ENCODE results near the gene CFAP97D1.

Gene CFAP97D1

DNA sequence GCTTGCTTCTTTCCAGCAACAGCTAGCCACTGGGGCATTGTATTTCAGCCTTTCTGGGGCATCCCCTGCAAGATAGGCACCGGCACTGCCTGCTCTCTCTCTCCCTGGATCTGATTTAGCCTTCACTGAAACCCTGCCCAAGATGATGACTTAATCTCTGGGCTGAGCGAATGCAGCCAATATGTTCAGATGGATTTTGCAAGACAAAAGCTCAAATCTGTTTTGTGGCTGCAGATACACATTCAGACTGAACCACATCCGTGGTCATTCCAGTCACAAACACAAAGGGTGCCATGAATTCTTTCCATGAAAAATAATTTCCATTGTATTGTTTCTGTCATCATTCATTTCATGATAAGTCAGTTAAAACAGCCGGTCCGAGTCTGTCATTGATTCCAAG is 45.9 kb upstream of the CFAP97D1 start:
- TF ChIP-seq ZBTB8A (tag by site-specific recombination; IDR thresholded peaks at IDR 0.05) (no peak), IKZF3 (tag by site-specific recombination; IDR thresholded peaks at IDR 0.05) (no peak), ZNF19 (tag by site-specific recombination; IDR thresholded peaks at IDR 0.05; ENCODE audit: low read depth) (no peak)
- TF ChIP-seq, protein P1, sequence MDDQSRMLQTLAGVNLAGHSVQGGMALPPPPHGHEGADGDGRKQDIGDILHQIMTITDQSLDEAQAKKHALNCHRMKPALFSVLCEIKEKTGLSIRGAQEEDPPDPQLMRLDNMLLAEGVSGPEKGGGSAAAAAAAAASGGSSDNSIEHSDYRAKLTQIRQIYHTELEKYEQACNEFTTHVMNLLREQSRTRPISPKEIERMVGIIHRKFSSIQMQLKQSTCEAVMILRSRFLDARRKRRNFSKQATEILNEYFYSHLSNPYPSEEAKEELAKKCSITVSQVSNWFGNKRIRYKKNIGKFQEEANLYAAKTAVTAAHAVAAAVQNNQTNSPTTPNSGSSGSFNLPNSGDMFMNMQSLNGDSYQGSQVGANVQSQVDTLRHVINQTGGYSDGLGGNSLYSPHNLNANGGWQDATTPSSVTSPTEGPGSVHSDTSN (CRISPR knock-in tag; IDR thresholded peaks at IDR 0.05) = no peak
- TF ChIP-seq, protein P2, sequence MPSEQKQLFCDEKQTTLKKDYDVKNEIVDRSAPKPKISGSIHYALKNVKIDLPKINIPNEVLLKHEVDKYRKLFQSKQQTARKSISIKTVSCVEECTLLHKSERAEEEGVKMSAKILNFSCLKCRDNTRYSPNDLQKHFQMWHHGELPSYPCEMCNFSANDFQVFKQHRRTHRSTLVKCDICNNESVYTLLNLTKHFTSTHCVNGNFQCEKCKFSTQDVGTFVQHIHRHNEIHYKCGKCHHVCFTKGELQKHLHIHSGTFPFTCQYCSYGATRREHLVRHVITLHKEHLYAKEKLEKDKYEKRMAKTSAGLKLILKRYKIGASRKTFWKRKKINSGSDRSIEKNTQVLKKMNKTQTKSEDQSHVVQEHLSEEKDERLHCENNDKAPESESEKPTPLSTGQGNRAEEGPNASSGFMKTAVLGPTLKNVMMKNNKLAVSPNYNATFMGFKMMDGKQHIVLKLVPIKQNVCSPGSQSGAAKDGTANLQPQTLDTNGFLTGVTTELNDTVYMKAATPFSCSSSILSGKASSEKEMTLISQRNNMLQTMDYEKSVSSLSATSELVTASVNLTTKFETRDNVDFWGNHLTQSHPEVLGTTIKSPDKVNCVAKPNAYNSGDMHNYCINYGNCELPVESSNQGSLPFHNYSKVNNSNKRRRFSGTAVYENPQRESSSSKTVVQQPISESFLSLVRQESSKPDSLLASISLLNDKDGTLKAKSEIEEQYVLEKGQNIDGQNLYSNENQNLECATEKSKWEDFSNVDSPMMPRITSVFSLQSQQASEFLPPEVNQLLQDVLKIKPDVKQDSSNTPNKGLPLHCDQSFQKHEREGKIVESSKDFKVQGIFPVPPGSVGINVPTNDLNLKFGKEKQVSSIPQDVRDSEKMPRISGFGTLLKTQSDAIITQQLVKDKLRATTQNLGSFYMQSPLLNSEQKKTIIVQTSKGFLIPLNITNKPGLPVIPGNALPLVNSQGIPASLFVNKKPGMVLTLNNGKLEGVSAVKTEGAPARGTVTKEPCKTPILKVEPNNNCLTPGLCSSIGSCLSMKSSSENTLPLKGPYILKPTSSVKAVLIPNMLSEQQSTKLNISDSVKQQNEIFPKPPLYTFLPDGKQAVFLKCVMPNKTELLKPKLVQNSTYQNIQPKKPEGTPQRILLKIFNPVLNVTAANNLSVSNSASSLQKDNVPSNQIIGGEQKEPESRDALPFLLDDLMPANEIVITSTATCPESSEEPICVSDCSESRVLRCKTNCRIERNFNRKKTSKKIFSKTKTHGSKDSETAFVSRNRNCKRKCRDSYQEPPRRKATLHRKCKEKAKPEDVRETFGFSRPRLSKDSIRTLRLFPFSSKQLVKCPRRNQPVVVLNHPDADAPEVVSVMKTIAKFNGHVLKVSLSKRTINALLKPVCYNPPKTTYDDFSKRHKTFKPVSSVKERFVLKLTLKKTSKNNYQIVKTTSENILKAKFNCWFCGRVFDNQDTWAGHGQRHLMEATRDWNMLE (tag by site-specific recombination; conservative IDR thresholded peaks at IDR 0.05; ENCODE audit: low read depth) = no peak
- TF ChIP-seq, protein P3, sequence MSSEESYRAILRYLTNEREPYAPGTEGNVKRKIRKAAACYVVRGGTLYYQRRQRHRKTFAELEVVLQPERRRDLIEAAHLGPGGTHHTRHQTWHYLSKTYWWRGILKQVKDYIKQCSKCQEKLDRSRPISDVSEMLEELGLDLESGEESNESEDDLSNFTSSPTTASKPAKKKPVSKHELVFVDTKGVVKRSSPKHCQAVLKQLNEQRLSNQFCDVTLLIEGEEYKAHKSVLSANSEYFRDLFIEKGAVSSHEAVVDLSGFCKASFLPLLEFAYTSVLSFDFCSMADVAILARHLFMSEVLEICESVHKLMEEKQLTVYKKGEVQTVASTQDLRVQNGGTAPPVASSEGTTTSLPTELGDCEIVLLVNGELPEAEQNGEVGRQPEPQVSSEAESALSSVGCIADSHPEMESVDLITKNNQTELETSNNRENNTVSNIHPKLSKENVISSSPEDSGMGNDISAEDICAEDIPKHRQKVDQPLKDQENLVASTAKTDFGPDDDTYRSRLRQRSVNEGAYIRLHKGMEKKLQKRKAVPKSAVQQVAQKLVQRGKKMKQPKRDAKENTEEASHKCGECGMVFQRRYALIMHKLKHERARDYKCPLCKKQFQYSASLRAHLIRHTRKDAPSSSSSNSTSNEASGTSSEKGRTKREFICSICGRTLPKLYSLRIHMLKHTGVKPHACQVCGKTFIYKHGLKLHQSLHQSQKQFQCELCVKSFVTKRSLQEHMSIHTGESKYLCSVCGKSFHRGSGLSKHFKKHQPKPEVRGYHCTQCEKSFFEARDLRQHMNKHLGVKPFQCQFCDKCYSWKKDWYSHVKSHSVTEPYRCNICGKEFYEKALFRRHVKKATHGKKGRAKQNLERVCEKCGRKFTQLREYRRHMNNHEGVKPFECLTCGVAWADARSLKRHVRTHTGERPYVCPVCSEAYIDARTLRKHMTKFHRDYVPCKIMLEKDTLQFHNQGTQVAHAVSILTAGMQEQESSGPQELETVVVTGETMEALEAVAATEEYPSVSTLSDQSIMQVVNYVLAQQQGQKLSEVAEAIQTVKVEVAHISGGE (tag by site-specific recombination; conservative IDR thresholded peaks at IDR 0.05; ENCODE audit: low read depth) = no peak
- TF ChIP-seq, protein P4, sequence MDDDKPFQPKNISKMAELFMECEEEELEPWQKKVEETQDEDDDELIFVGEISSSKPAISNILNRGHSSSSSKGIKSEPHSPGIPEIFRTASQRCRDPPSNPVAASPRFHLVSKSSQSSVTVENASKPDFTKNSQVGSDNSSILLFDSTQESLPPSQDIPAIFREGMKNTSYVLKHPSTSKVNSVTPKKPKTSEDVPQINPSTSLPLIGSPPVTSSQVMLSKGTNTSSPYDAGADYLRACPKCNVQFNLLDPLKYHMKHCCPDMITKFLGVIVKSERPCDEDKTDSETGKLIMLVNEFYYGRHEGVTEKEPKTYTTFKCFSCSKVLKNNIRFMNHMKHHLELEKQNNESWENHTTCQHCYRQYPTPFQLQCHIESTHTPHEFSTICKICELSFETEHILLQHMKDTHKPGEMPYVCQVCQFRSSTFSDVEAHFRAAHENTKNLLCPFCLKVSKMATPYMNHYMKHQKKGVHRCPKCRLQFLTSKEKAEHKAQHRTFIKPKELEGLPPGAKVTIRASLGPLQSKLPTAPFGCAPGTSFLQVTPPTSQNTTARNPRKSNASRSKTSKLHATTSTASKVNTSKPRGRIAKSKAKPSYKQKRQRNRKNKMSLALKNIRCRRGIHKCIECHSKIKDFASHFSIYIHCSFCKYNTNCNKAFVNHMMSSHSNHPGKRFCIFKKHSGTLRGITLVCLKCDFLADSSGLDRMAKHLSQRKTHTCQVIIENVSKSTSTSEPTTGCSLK (tag by site-specific recombination; IDR thresholded peaks at IDR 0.05) = no peak
- Histone ChIP-seq H3K27ac (ENCODE audit: extremely low read depth, low read depth, low read length) (no peak overlapping the region), H3K9me3 (ENCODE audit: control insufficient read depth, insufficient read depth, low read depth, low read length) (no peaks in the 10 kb centered on the region), H3K4me3 (ENCODE audit: low read depth, low read length) (no peak overlapping the region), H3K36me3 (ENCODE audit: control insufficient read depth in 2 of 2, insufficient read depth in 1 of 2, low read length in 2 of 2) (no peaks in the 10 kb centered on the region), H3K4me1 (ENCODE audit: control insufficient read depth, insufficient read depth, low read length) (no peaks in the 10 kb centered on the region)
- POLR2A ChIA-PET = no interaction called here
- CTCF ChIA-PET = interaction anchor here (0.6 to 2.2 kb wide), 5 partner anchors 18 to 113 kb away, joined by 3 to 7 read pairs (median 3); no protein-coding TSS in a partner anchor

DNA sequence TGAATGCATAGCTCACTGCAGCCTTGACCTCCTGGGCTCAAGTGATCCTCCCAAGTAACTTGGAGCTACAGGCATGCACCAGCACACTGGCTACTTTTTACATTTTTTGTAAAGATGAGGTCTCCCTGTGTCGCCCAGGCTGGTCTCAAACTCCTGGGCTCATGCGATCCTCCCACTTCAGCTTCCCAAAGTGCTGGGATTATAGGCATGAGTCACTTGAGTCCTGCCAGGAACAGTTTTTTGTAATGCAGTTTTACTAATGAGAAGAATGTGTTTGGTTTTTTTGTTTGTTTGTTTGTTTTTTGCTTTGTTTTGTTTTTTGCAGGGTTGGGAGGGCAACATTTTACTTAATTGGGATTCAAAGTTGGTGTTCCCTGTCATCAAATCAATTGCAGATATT is 43.8 kb upstream of the CFAP97D1 start:
- H3K4me3 ChIP-seq (ENCODE audit: low read depth, low read length) = no peak overlapping the region
- no peaks in the 10 kb centered on the region for H3K9me3 ChIP-seq (ENCODE audit: control insufficient read depth, insufficient read depth, low read depth, low read length)
- H3K27ac ChIP-seq (ENCODE audit: extremely low read depth, low read depth, low read length) = no peak overlapping the region
- no peaks in the 10 kb centered on the region for H3K4me1 ChIP-seq (ENCODE audit: control insufficient read depth, insufficient read depth, low read length)
- TF ChIP-seq ZNF571 (tag by site-specific recombination; IDR thresholded peaks at IDR 0.05) (no peak), ZNF239 (tag by site-specific recombination; IDR thresholded peaks at IDR 0.05) (no peak), ZNF221 (tag by site-specific recombination; IDR thresholded peaks at IDR 0.05; ENCODE audit: borderline replicate concordance) (no peak), KLF1 (tag by site-specific recombination; IDR thresholded peaks at IDR 0.05) (no peak), EGR2 (tag by site-specific recombination; IDR thresholded peaks at IDR 0.05; ENCODE audit: low read depth) (no peak), FEZF1 (tag by site-specific recombination; IDR thresholded peaks at IDR 0.05) (no peak), ZNF248 (tag by site-specific recombination; IDR thresholded peaks at IDR 0.05) (no peak), ZNF202 (tag by site-specific recombination; IDR thresholded peaks at IDR 0.05; ENCODE audit: borderline replicate concordance) (no peak)
- POLR2A ChIA-PET = no interaction called here
- CTCF ChIA-PET = interaction anchor here (1.4 to 4.6 kb wide), 2 partner anchors 8 to 23 kb away, joined by 5 to 23 read pairs; partner anchors contain the start of gene SOST
- H3K36me3 ChIP-seq (ENCODE audit: control insufficient read depth in 2 of 2, insufficient read depth in 1 of 2, low read length in 2 of 2) = no peaks in the 10 kb centered on the region

All from HEK293 (cell line).